Lower leg skin (tissue), 4 donors: ENCODE data around the gene APOBEC3H. TPM values are rescaled to one million over a fixed set of nuclear protein-coding genes. Genes with fewer than 3 reads are reported as not detected.

ENCODE experiments used
- DNase-seq, 2 donors: peaks; one replicate each; pipeline ENCODE4 v3.0.0-alpha.2; 2019; ENCODE audit warnings: low spot score in 2 of 2
- H3K4me3 ChIP-seq: fragments of 200-600 bp; sonication (generic); 2 replicates; pipeline ENCODE4 v1.5.1; 2017; ENCODE audit warnings: mild to moderate bottlenecking, low read depth; ENCODE audit not compliant: poor library complexity, severe bottlenecking
- CTCF ChIP-seq, 3 donors: fragments of 450-650 bp; IDR thresholded peaks; one replicate each; pipeline ENCODE4 v1.5.1; 2016; ENCODE audit warnings: antibody characterized with exemption in 3 of 3, mild to moderate bottlenecking in 3 of 3, moderate library complexity in 2 of 3
- POLR2A ChIP-seq, 2 donors: fragments of 450-650 bp; IDR thresholded peaks; one replicate each; pipeline ENCODE4 v1.6.1; 2016 to 2017; ENCODE audit warnings: antibody characterized with exemption in 2 of 2, mild to moderate bottlenecking in 1 of 2, moderate library complexity in 1 of 2
- WGBS, 2 donors: methylation state at CpG; one replicate each; pipeline ENCODE4 v1.1.5; 2018; 5-methylcytosine and 5-hydroxymethylcytosine counted together
- intact Hi-C: fragments of 100-400 bp; cut with DNase I; formaldehyde crosslinking; loops from one replicate; pipeline ENCODE4 v1.15.0; 2023; ENCODE audit warnings: low total_unique reads
- total RNA-seq, 4 donors: library from RNA; depleted of rRNA; stranded (reverse); fragments of >200 nt; gene quantifications; one replicate each; pipeline ENCODE4 v1.1.0, GENCODE V29; 2016

APOBEC3H gene
- total RNA-seq, 4 donors from 2014 or later: not detected

DNA sequence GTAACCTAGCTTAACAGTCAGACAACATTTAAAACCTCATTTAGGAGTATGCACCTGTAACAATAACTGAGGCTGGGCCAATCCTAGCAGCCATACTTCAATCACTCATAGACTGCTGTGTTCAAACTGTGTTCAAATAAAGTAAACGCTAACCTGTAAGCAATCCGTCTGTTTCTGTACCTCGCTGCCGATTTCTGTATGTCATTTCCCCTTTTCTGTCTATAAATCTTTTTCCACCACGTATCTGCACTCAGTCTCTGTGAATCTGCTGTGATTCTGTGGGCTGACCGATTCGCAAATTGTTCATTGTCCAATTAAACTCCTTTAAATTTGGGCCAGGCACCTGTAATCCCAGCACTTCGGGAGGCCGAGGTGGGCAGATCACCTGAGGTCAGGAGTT, 12.3 kb downstream of the APOBEC3H start:
- 89 to 91% methylated on average over 9 of the region's 9 CpGs for WGBS, 2 donors
- TF ChIP-seq CTCF (IDR thresholded peaks at IDR 0.05) (no peak), POLR2A (IDR thresholded peaks at IDR 0.05) (no peak)
- intact Hi-C loops: no loop called here
- no peak overlapping the region for H3K4me3 ChIP-seq
- DNase-seq: no peak

DNA sequence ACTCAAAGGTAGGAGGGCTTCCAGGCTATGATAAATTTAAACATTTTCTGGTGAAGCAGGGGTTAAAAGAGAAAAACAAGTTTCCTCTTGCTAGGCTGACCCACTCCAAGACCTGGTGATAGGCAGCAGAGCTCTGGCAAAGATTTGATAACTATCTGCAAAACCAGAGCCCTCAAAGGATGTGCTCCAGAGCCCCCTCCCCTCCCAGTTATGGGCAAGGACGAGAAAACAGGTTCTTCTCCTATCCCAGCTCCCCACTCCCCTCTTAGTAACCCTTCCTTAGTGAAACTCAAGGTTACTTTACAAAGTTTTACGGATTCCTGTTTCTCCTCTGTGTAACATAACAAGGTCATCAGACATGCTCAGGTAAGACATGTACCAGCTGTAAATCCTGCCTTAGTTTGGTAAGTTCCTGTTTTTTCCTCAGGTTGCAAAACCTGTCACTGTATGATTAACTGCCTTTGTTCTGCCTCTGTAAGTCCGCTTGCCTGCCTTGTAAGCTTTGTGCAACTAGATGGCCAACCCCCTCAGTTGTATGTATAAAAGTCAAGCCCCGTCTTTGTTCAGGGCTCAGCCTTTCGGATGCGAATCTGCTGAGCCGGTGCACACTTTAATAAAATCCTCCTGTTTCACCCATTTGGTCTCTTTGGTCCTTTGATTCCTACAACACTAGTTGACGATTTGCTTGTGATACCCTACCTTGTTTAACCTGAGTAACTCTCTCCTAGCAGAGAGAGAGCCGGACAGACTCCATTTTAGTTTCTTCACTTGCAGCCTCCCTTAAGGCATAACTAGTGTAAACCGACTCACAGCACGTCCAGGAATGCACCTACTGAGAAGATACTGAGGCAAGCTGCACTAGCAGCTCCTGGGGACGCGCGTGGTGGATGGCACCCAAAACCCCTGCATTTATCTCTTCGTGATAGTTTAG, 13.9 kb downstream of the APOBEC3H start:
- intact Hi-C loops: no loop called here
- no peak for TF ChIP-seq POLR2A (IDR thresholded peaks at IDR 0.05)
- no peak for TF ChIP-seq CTCF (IDR thresholded peaks at IDR 0.05)
- DNase-seq: no peak
- no peak overlapping the region for H3K4me3 ChIP-seq
- 61 to 68% methylated on average over 15 of the region's 15 CpGs for WGBS, 2 donors

DNA sequence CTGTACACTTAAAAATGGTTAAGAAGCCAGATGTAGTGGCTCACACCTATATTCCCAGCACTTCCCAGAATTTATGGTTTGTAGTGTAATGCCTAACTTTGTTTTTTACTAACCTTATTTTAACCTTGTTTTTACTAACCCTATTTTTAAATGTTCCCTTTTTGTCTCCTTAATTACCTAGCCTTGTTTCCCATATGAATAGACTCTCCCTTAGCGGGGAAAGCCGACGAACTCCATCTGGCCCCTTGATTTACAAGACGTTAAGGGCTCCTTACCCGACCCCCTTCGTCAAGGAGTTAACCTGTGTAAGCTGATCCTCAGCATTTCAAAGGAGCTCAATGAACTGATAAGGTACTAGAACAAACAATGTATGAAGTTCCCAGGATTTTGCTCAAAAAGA, 17.1 kb downstream of the APOBEC3H start:
- WGBS, 2 donors: 59 to 65% methylated on average over 6 of the region's 6 CpGs
- intact Hi-C loops: no loop called here
- no peak for TF ChIP-seq POLR2A (IDR thresholded peaks at IDR 0.05)
- TF ChIP-seq CTCF (IDR thresholded peaks at IDR 0.05): no peak
- no peak for DNase-seq
- no peak overlapping the region for H3K4me3 ChIP-seq

DNA sequence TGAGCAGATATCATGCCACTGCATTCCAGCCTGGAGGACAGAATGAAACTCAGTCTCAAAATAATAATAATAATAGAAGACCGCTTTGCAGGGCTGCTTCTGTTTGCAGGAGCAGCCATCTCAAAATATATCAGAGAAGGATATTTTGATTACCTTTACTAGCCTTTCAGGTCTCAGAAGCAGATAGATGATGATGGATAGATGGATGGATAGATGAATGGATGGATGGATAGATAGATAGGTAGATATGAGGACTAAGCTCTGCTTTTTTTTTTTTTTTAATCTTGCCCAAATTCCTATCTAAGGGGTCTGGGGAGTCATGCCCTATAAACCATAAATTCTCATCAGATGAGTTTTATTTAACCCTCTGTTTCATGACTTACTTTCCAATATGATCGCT, 18.5 kb downstream of the APOBEC3H start:
- WGBS, 2 donors: 85 to 96% methylated on average over 2 of the region's 2 CpGs
- TF ChIP-seq CTCF (IDR thresholded peaks at IDR 0.05): no peak
- TF ChIP-seq POLR2A (IDR thresholded peaks at IDR 0.05): no peak
- DNase-seq: no peak
- no peak overlapping the region for H3K4me3 ChIP-seq
- intact Hi-C loops: no loop called here

DNA sequence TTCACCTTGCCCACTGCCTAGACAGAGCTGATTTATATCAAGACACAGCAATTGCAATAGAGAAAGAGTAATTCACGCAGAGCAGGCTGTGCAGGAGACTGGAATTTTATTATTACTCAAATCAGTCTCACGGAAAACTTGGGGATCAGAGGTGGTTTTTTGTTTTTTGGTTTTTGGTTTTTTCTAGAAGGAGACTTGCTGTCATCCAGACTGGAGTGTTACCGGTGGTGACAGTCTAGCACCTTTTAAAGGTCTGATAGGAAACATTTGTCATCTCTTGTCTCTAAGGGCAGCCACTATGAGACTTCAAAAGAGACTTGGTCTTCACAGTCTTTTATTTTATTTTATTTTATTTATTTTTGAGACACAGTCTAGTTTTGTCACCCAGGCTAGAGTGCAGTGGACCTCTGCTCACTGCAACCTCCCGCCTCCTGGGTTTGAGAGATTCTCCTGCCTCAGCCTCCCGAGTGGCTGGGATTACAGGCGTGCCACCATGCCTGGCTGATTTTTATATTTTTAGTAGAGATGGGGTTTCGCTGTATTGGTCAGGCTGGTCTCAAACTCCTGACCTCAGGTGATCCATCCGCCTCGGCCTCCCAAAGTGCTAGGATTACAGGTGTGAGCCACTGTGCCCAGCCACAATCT, 19.1 kb downstream of the APOBEC3H start:
- intact Hi-C loops: no loop called here
- WGBS, 2 donors: 91 to 92% methylated on average over 9 of the region's 9 CpGs
- TF ChIP-seq CTCF (IDR thresholded peaks at IDR 0.05) (no peak), POLR2A (IDR thresholded peaks at IDR 0.05) (no peak)
- DNase-seq: no peak
- H3K4me3 ChIP-seq: no peak overlapping the region
